Activated CD4-positive, alpha-beta T cell treated with anti-CD3 and anti-CD28 coated beads, Interleukin-2, amount 10 ng/mL, durations not matched to agents 7 days and 5 days (primary cell): ENCODE measurements around the gene PDXK. TPM values are rescaled to one million over a fixed set of nuclear protein-coding genes. Genes with fewer than 3 reads are reported as not detected.
A peak's percentile ranks its signal among the peaks of the same experiment; 100 is the strongest.

Experiments
- CTCF ChIA-PET: fragments of 350-600 bp; sonication (Branson Sonifier 250); formaldehyde crosslinking; loops from one replicate; lab custom pipeline; 2021; ENCODE audit warnings: antibody characterized with exemption; lab: Charles Lee
- POLR2A ChIA-PET: fragments of 350-600 bp; sonication (Branson Sonifier 250); formaldehyde crosslinking; loops from one replicate; lab custom pipeline; 2021; ENCODE audit warnings: antibody characterized with exemption; lab: Charles Lee
- DNase-seq: peaks from one replicate; pipeline ENCODE4 v3.0.0-alpha.2; 2020
- H3K27ac Mint-ChIP-seq: one replicate; pipeline ENCODE4 v1.8.0; 2021; ENCODE audit warnings: mild to moderate bottlenecking, moderate library complexity, mixed read lengths
- H3K27me3 Mint-ChIP-seq: one replicate; pipeline ENCODE4 v1.8.0; 2021; ENCODE audit warnings: mixed read lengths
- H3K36me3 Mint-ChIP-seq: one replicate; pipeline ENCODE4 v1.8.0; 2021; ENCODE audit warnings: low read depth, mixed read lengths
- H3K4me1 Mint-ChIP-seq: one replicate; pipeline ENCODE4 v1.8.0; 2021; ENCODE audit warnings: mixed read lengths
- H3K4me3 Mint-ChIP-seq: one replicate; pipeline ENCODE4 v1.8.0; 2021; ENCODE audit warnings: mild to moderate bottlenecking, moderate library complexity, mixed read lengths
- H3K9me3 Mint-ChIP-seq: one replicate; pipeline ENCODE4 v1.8.0; 2021; ENCODE audit warnings: mixed read lengths
- total RNA-seq, 2 experiments: library from RNA; stranded (reverse); gene quantifications; one replicate each; pipeline ENCODE4 v1.2.3, GENCODE V29; 2021

Gene PDXK
- total RNA-seq, 2 experiments from 2014 or later = 74.0 to 81.4 TPM

DNA sequence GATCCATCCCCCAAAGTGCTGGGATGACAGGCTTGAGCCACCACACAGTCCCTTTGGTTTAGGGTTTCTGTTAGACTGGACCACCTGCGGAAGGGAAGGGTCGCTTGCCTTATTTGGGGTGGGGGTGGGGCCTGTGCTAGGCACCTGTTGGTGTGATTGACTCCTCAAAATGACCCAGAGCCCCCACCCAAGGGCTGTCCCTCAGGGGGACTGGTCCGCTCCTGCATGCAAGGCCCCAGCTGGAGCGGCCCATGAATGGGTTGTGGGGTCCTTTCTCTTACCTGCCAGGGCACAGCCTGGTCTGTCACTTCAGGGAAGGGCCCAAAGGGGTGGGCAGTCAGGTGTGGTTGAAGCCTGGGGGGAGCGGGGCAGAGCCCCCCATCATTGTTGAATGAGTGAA is 59.0 kb downstream of the PDXK start:
- H3K36me3 Mint-ChIP-seq = peaks cover 19% of the 10 kb centered on the region
- no peak for DNase-seq
- no peaks in the 10 kb centered on the region for H3K27me3 Mint-ChIP-seq
- ChIA-PET POLR2A (no interaction called here), CTCF (interaction anchor here (1.2 kb wide), 1 partner anchor 10 kb away, joined by 3 read pairs; no protein-coding TSS in a partner anchor)
- peak overlapping the region; percentile 84 for H3K4me3 Mint-ChIP-seq
- H3K9me3 Mint-ChIP-seq = no peaks in the 10 kb centered on the region
- H3K27ac Mint-ChIP-seq = peak overlapping the region; percentile 91
- peaks cover 53% of the 10 kb centered on the region for H3K4me1 Mint-ChIP-seq

DNA sequence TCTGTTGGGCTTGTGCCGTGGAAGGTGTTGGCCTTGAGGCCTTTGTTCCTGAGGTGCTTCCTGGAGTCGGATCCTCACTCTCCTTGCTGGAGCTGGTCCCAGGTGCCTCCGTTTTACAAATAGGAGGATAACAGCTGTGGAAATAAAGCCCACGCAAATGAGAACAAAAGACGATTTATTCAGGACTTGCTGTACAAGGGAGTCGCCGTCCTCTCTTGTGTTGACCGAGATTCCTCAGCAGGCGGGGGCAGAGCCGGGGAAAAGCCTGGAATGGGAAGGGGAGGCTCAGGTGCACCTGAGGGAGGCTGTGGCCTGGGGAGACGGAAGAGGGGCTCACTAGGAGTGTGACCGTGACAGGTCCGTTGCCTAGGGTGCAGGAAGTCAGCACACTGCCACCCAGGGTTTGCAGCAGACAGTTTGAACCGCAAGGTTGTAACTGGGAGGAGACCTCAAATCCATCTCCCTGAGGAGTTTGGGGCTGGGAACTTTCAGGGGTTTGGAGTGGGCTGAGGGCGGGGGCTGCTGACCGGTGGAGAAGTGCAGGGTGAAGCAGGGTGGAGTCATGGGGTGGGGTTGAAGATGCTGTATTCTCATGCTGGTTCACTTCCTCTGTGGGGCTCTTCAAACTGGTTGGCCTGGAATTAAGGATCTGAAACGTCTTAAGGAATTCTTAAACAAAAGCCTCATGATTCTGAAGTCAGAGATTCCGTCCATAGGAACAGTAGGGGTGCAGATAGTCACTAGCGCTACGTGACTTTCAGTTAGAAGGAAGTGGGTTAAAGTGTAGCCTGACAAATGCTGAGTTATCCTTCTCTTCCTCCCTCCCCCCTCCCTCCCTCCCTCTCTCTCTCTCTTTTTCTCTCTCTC is 59.8 kb downstream of the PDXK start:
- H3K9me3 Mint-ChIP-seq = no peaks in the 10 kb centered on the region
- H3K4me1 Mint-ChIP-seq = peaks cover 60% of the 10 kb centered on the region
- H3K36me3 Mint-ChIP-seq = peaks cover 12% of the 10 kb centered on the region
- H3K27me3 Mint-ChIP-seq = no peaks in the 10 kb centered on the region
- peak overlapping the region; percentile 58 for H3K4me3 Mint-ChIP-seq
- POLR2A ChIA-PET = no interaction called here
- H3K27ac Mint-ChIP-seq = peak overlapping the region; percentile 89
- CTCF ChIA-PET = interaction anchor here (1.2 to 1.3 kb wide), 2 partner anchors 10 to 11 kb away, joined by 3 to 4 read pairs; partner anchors contain the start of gene RRP1
- peak; percentile 24 for DNase-seq

DNA sequence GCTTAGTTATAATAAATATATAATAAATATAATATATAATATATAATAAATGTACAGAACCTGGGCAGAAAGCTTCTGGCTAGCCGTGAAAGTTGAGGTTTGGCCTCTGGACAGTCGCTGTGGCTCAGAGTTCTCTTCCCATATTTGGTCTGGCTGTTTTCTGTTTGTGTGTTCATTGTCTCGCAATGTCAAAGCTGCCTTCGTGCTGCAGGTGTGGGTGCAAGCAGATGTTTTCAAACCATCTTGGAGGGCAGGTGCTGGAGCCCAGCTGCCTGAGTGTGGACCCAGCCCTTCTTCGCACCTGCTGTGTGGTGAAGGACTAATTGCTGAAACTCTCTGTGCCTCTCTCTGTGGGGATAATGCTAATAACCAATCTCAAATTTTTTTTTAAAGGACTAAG is 60.7 kb downstream of the PDXK start:
- POLR2A ChIA-PET = no interaction called here
- CTCF ChIA-PET = interaction anchor here (1.3 kb wide), 1 partner anchor 9 kb away, joined by 4 read pairs; the partner anchor contains the start of gene RRP1
- H3K4me1 Mint-ChIP-seq = peaks cover 54% of the 10 kb centered on the region
- DNase-seq = no peak
- H3K36me3 Mint-ChIP-seq = peaks cover 4% of the 10 kb centered on the region
- H3K27me3 Mint-ChIP-seq = no peaks in the 10 kb centered on the region
- H3K4me3 Mint-ChIP-seq = no peak overlapping the region
- no peaks in the 10 kb centered on the region for H3K9me3 Mint-ChIP-seq
- H3K27ac Mint-ChIP-seq = no peak overlapping the region

DNA sequence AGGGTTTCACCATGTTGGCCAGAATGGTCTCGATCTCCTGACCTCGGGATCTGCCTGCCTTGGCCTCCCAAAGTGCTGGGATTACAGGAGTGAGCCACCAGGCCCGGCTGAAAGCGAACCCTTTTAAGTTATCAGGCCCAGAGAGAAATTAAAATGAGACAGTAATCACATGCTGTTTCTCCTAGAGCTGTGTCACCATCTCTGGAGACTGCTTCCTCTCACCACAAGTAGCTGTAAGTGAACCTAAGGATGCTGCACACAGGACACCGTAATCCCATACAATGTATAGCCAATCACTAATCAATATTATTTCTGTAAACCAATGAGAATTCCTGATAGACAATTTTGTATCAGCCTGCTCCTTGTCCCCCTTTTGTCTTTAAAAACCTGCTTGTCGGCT is 62.9 kb downstream of the PDXK start:
- no peaks in the 10 kb centered on the region for H3K9me3 Mint-ChIP-seq
- ChIA-PET POLR2A (no interaction called here), CTCF (interaction anchor here (0.6 to 1.3 kb wide), 3 partner anchors 9 to 722 kb away, joined by 3 to 6 read pairs (median 3); no protein-coding TSS in a partner anchor)
- peaks cover 45% of the 10 kb centered on the region for H3K4me1 Mint-ChIP-seq
- H3K27me3 Mint-ChIP-seq = no peaks in the 10 kb centered on the region
- no peak for DNase-seq
- H3K4me3 Mint-ChIP-seq = no peak overlapping the region
- no peak overlapping the region for H3K27ac Mint-ChIP-seq
- H3K36me3 Mint-ChIP-seq = no peaks in the 10 kb centered on the region

DNA sequence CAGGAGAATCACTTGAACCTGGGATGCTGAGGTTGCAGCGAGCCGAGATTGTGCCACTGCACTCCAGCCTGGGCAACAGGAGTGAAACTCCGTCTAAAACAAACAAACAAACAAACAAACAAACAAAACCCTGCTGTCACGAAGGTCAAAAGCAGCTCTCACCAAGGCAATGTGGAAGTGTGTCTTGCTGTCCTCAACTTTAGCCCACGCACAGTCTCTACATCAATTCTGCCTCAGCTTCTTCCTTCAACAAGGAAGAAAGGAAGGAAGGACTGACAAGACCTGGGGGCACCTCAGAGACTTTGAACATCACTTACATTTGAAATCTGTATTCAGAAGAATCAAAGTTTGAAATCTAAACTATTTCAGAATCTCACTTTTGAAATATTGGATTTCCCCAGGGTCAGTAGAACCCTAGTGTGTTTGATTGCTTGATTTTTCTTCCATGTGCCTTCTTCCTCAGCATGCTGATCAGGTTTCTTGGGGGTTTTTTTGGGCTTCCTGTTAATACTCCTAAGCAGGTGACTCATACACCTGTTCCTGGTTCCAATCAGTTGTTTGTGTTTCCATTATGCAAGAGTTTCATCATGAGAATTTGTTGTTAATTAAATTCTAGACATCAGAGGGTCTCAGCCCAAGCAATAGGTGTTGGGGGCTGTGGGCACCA is 63.6 kb downstream of the PDXK start:
- ChIA-PET CTCF (interaction anchor here (0.6 to 1.3 kb wide), 4 partner anchors 10 to 721 kb away, joined by 3 to 6 read pairs (median 3); no protein-coding TSS in a partner anchor), POLR2A (no interaction called here)
- H3K36me3 Mint-ChIP-seq = no peaks in the 10 kb centered on the region
- no peaks in the 10 kb centered on the region for H3K9me3 Mint-ChIP-seq
- peak overlapping the region; percentile 11 for H3K27ac Mint-ChIP-seq
- peaks cover 43% of the 10 kb centered on the region for H3K4me1 Mint-ChIP-seq
- H3K4me3 Mint-ChIP-seq = no peak overlapping the region
- no peaks in the 10 kb centered on the region for H3K27me3 Mint-ChIP-seq
- DNase-seq = no peak

DNA sequence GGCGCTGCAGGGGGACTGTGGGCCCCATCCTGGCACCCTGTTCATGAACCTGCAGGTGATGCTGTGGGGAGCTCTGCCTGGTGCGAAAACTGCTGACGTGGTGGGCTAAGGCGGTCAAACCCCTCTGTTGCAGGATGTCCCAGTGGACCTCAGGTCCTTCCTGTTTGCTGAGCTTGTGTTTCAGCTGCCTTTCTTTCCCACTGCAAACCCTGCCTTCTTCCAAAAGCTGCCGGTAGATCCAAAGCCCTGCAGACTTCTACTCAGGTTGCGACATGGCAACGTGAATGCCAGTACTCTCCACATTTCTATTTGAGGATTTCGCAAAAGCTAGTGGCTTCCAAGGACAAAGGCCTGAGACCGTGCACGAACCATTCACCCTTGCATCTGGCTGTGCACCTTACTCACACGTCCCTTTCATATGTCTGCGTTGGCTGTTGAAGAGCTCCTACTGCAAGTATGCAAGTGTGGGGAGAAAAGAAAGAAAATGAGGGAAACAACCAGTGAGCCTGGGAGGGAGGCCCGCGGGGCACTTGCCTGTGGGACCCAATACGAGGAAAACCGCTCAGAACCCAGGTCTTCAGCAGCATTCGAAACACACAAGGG is 64.3 kb downstream of the PDXK start:
- CTCF ChIA-PET = interaction anchor here (0.6 to 1.3 kb wide), 2 partner anchors 10 to 292 kb away, joined by 3 read pairs; no protein-coding TSS in a partner anchor
- Mint-ChIP-seq H3K36me3 (no peaks in the 10 kb centered on the region), H3K27ac (no peak overlapping the region), H3K4me3 (no peak overlapping the region), H3K27me3 (no peaks in the 10 kb centered on the region), H3K9me3 (no peaks in the 10 kb centered on the region), H3K4me1 (peaks cover 37% of the 10 kb centered on the region)
- DNase-seq = no peak
- POLR2A ChIA-PET = no interaction called here

DNA sequence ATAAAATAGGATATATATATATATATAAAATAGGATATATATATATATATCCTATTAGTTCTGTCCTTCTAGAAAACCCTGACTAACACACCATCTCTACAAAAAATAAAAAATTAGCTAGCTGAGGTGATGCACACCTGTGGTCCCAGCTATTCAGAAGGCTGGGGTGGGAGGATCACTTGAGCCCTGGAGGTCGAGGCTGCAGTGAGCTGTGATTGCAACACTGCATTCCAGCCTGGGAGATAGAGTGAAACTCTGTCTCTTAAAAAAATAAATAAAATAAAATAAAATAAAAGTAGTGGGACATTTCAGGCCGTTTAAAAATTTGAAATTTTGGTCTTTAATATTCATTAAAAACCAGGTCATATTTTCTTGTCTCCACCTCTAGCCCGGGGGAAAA is 66.2 kb downstream of the PDXK start:
- Mint-ChIP-seq H3K27me3 (no peaks in the 10 kb centered on the region), H3K4me1 (peaks cover 24% of the 10 kb centered on the region), H3K9me3 (no peaks in the 10 kb centered on the region), H3K36me3 (peaks cover 4% of the 10 kb centered on the region), H3K27ac (no peak overlapping the region), H3K4me3 (no peak overlapping the region)
- POLR2A ChIA-PET = no interaction called here
- CTCF ChIA-PET = no interaction called here
- no peak for DNase-seq

DNA sequence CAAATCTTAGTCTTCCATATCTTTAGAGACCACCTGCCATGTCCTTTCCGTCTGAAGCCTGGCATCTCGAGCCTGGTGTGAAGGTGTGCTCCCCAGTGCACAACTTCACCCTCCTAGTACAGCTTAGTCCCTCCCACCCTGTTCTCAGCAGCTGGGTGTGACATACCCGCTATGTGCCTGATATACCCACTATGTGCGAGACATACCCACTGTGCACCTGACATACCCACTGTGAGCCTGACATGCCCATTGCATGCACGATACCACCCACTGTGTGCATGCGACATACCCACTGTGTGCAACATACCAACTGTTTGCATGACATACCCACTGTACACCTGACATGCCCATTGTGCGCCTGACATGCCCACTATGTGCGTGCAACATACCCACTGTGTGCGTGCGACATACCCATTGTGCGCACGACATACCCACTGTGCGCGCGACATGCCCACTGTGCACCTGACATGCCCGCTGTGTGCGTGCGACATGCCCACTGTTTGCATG is 67.4 kb downstream of the PDXK start:
- H3K4me3 Mint-ChIP-seq = no peak overlapping the region
- peaks cover 12% of the 10 kb centered on the region for H3K36me3 Mint-ChIP-seq
- no peak for DNase-seq
- CTCF ChIA-PET = no interaction called here
- H3K4me1 Mint-ChIP-seq = peaks cover 34% of the 10 kb centered on the region
- no peak overlapping the region for H3K27ac Mint-ChIP-seq
- no peaks in the 10 kb centered on the region for H3K9me3 Mint-ChIP-seq
- POLR2A ChIA-PET = no interaction called here
- H3K27me3 Mint-ChIP-seq = no peaks in the 10 kb centered on the region

DNA sequence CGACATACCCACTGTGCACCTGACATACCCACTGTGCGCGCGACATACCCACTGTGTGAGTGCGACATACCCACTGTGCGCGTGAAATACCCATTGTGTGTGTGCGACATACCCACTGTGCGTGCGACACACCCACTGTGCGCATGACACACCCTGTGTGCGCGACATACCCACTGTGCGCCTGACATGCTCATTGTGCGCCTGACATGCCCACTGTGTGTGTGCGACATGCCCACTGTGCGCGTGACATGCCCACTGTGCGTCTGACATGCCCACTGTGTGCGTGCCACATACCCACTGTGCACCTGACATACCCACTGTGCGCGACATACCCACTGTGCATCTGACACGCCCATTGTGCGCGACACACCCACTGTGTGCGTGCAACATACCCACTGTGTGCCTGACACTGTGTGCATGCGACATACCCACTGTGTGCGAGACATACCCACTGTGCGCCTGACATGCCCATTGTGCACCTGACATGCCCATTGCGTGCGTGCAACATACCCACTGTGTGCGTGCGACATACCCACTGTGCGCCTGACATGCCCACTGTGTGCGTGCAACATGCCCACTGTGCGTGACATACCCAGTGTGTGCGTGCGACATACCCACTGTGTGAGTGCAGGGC is 68.0 kb downstream of the PDXK start:
- Mint-ChIP-seq H3K9me3 (no peaks in the 10 kb centered on the region), H3K4me3 (no peak overlapping the region), H3K36me3 (peaks cover 14% of the 10 kb centered on the region), H3K27me3 (no peaks in the 10 kb centered on the region), H3K4me1 (peaks cover 34% of the 10 kb centered on the region), H3K27ac (no peak overlapping the region)
- no peak for DNase-seq
- ChIA-PET CTCF (no interaction called here), POLR2A (no interaction called here)

DNA sequence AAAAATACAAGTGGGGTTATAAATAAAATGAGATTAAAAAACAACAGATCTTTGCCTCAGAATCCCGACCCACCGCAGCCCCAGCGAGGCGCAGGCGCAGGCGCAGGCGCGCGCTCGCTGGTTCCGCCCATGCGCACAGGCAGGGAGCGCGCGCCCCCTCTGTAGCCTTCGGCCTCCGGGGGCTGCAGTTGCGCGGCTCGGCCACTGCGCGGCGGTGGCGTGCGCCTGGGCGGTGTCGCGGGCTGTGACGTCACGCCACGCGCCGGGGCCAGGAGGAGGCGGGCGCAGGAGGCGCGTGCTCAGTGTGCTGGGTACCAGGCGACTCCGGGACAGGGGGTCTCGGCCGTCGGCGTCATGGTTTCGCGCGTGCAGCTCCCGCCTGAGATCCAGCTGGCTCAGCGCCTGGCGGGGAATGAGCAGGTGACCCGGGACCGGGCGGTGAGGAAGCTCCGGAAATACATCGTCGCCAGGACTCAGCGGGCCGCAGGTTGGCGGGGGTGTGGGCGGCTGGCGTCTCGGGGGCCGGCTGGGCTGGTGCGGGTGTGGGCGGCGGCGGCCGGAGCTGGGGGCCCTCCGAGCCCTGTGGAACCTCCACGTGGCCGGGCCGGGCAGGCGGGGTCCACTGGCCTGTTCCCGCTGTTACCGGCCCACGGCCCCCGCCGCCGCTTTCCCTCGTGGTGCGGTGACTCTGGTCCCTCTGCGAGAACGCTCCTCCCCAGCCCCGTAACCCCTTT is 70.5 kb downstream of the PDXK start, which contains the start of gene RRP1:
TSS of gene RRP1 (plus strand) at position 302 of the 734 bp plus-strand sequence. CDS start at position 355, 53 bp downstream.
- H3K9me3 Mint-ChIP-seq = no peaks in the 10 kb centered on the region
- ChIA-PET CTCF (interaction anchor here (0.6 to 1.7 kb wide), 18 partner anchors 10 to 897 kb away, joined by 3 to 6 read pairs (median 3); partner anchors contain the start of gene NDUFV3), POLR2A (no interaction called here)
- H3K27me3 Mint-ChIP-seq = no peaks in the 10 kb centered on the region
- H3K4me3 Mint-ChIP-seq = peak within 1 kb of the TSS; percentile 96
- peaks cover 24% of the 10 kb centered on the region for H3K4me1 Mint-ChIP-seq
- H3K27ac Mint-ChIP-seq = peak within 1 kb of the TSS; percentile 92
- peak; percentile 91 for DNase-seq
- H3K36me3 Mint-ChIP-seq = peaks cover 24% of the 10 kb centered on the region

DNA sequence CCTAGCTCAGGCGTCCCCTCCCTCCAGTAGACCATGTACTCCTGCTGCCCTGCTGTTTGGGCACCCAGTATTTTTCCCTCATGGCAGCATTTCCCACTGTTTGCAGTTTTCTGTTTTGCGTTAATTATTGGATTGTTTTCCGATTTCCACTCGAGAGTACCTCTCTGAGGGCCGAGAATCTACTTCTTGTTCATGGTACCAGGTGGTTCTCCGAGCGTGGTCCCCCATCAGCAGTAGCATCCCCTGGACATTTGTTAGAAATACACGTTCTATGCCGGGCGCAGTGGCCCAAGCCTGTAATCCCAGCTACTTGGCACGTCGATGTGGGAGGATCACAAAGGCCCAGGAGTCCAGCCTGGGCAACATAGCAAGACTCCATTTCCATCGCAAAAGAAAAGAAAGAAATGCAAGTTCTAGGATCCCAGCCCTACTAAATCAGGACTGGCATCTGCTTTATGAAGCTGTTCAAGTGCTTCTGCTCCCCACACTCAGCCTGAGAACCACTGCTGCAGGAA is 71.1 kb downstream of the PDXK start:
- Mint-ChIP-seq H3K4me1 (peaks cover 24% of the 10 kb centered on the region), H3K4me3 (peak overlapping the region; percentile 96), H3K27me3 (no peaks in the 10 kb centered on the region), H3K36me3 (peaks cover 26% of the 10 kb centered on the region), H3K9me3 (no peaks in the 10 kb centered on the region), H3K27ac (peak overlapping the region; percentile 92)
- ChIA-PET CTCF (interaction anchor here (0.7 to 1.7 kb wide), 15 partner anchors 9 to 231 kb away, joined by 3 to 6 read pairs (median 3); no protein-coding TSS in a partner anchor), POLR2A (no interaction called here)
- DNase-seq = no peak
